HG02610 (cell line): ENCODE data around the gene KRT26.
"Not testable (repeated sequence)": the region's sequence is repeated elsewhere in the genome, so short reads cannot be mapped to it uniquely, and the experiment has no call there.

Experiments
- ATAC-seq: cut with Tn5 transposase; IDR thresholded peaks from one replicate; pipeline ENCODE4 v1.9.1; 2021; ENCODE audit warnings: mild to moderate bottlenecking, moderate library complexity; ENCODE audit not compliant: unreplicated experiment

The KRT26 gene

DNA sequence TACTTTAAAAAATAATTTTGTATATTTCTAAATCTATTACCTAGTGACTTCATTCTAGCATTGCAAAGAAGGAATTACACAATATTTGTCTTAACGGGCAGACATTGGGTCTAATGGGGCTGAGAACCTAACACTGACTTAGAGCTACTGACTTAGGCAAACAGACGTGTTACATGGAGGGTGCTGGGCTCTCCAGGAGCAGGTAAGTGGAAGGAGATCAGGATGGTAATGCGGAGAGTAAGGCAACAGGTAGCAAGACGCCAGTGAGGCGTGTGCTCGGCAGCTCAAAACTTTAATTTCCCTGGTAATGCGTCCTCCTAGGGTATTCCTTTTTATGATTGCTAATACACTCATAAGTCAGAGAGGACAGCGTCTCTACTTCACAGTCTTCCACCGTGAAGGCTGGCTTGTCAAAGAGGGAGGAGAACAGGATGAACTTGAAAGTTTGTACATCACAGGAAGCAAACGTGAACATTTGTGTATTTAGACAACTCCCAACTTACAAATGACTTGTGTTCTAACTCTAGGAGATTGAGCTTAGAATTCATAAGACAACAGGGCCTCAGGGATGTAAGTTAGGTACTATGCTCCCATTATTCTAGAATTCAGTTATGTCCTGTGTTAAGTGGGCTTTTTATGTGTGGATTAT lies 23.1 kb upstream of the KRT26 start:
- no peak for ATAC-seq

DNA sequence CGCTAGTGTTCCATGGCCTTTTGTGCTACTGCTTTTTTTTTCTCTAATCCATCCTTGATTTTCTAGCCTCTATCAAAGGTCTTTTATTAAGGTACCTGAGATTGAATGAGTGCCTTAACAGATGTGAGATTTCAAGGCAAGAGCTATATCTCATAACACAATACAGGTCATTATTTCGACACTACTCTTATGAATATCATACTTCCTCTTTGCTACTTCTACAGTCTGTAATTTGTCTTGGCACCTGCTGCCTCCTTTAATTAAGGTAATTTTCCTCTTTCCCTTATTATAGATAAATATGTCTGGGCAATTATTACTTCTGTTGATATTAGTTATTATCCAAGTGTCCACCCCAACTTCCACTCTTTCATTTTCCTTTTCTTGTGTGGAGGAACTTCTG lies 22.5 kb upstream of the KRT26 start:
- ATAC-seq, result no peak

DNA sequence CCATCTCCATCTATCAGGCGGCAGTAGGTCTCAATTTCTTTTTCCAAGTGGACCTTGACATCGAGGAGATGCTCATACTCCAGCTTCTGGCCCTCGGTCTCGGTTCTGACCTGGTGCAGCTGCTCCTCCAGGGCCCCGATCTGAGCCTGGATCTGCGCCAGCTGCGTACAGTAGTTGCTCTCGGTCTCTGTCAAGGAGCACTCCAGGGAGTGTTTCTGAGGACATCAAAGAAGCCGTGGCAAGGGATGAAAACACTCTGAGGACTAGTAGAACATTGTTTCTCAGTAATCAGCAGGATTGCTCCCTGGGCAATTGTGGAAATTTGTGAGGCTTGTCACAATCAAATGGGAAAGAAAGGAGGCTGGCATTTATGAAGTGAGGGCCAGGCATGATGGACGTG lies 21.8 kb upstream of the KRT26 start:
- ATAC-seq, result no peak

DNA sequence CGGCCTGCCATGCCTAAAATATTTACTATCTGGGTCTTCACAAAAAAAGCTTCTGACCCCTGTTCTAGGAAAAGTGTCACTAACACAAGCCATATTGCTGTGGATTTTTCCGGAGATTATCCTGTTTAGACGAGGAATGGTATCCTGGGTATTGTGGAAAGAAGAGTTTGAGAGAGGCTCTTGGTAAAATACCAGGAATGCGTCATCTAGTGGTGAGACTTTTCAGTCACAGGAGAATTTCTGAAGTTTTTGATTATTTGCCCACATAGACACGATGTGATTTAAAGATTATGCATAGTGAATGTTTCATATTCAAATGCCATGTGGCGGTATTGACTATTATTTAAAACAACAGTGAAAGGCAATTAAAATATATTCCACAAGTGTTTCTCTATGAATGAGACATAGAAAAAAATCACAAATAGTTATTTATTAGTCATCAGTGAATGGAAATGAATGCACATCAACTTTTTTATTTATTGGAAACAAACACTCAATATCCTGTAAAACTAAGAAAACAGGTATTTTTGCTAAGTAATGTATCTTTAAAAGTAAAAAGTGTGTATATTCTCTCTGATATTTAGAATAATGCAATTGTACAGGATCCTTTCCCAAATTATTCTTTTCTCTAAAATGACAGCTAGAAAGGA lies 19.9 kb upstream of the KRT26 start:
- ATAC-seq, result no peak

DNA sequence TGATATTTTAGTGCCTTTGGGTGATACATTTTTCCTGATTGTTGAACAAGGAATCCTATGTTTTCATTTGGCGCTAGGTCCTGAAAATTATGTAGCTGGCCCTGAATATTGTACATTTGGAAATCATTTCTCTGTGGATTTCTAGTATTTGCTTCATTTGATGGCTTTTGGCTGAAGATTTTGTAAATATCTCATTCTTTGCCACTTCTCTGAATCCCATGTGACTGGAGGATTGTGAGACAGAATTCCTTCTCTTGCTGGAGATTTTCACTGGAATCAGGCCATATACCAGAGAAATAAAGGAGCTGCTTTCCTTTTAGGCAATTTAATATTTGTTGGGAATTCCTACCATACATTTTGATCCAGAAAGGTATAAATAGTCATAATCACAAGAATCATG lies 19.1 kb upstream of the KRT26 start:
- no peak for ATAC-seq

DNA sequence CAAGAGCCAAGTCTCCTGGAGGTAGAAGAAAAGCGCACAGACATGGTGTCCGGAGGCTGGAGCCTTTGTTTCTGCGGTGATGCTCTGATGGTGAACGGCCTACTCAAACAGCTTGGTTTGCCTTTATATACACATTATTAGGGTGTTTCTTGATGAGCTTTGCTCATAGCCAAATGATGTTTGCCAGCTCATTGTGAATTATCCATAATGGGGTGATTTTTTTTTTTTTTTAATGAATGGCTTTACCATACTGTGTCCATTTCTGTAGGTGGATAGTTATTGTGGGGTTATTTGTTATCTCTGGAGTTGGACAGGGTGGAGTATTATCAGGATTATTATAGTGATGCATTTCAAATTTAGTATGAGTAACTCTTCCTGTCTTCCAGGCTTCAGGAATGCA lies 10.4 kb upstream of the KRT26 start, which contains the start of gene KRT27:
TSS of gene KRT27 (minus strand) at position 101 of the 400 bp plus-strand sequence. CDS start at position 44, 57 bp downstream.
- no peak for ATAC-seq

DNA sequence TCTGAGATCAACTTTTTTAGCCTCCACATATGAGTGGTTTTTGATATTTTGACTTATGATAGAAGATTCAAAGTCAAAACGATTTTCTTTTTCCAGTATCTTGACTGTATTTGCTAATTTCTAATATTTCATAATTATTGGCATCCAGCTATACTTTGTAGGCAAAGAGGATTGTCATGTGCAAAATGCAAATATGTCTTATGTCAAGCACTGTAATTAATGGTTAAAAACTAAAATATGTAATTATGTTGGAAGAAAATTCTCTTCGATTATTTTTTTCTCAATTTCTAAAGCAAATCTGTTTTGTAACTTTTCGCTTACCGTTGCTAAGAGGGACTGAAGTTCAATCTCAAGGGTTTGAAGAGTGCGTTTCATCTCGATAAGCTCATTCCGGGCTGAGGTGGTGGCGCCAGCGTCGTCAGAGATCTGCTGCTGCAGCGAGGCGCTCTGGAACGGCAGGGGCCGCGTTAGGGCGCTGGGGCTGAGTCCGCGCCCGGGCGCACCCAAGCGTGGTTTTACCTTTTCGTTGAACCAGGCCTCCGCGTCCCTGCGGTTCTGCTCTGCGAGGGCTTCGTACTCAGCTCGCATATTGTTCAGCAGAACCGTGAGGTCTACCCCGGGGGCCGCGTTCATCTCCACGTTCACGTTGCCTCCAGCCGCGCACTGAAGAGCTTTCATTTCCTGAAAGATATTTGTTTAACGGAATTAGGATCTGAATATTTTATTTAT lies 7.3 kb upstream of the KRT26 start:
- ATAC-seq, result no peak

DNA sequence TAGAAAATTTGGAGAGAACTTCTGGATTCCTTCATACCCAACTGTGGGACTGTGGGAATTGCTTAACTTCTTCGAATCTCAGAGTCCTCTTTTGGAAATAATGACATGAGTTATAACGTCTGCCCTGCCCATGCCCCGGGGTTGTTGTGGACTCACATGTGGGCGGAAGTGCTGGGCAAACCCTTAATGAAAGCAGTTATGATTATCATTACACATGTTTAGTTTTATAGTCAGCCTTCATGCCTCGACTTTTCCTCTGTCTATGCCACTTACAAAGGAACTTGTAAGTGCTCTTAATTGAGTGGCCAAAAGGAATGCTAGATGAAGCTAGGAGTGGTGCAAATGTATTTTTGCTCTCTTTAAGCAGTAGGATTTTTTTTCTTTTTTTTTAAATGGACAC lies 6.5 kb upstream of the KRT26 start:
- ATAC-seq, result no peak

DNA sequence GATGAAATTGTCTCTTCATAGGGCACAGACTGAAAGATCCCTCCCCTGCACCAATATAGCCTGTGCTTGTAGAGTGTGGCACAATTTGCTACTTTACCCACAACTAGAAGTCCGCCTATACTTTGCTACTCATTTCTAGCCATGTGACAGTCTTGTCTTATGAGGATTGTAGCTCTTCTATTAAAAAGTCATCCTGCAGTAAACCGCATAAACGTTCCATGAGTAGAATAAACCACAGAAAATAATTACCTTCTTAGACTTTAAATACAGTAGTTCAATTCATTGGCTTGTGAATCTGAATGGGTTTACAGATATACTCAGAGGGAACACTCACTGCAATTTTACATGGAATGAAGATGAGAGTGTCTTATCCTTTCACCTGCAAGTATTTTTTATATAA lies 6.0 kb upstream of the KRT26 start:
- no peak for ATAC-seq

DNA sequence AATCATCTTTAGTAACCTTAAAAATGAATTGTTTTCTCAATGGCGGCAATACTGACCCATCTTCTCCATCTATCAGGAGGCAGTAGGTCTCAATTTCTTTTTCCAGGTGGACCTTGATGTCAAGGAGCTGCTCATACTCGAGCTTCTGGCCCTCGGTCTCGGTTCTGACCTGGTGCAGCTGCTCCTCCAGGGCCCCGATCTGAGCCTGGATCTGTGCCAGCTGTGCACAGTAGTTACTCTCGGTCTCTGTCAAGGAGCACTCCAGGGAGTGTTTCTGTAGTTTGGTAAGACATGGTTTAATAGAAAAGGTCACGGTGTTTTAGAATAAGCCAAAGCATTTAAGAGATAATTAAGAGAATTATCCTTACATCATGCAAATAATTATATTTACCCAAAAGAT lies 5.5 kb upstream of the KRT26 start:
- ATAC-seq, result no peak

DNA sequence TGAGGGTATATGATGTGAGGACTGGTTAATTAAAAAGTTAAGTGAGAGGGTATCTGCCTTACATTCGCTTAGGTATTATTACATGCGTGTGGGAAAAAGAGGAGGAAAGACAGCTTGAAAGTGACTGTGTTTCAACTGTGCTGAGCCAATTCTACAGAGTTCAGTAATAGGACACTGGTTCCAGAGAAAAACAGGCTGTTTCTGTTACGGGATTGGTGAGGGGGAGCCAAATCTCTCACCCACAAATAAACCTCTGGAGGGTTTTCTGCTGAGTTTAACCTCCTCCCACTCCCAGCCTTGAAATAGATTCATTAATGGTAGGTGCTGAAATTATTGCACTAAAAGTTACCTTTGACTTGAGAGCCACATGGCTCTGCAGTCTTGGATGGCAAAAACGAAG lies 3.9 kb upstream of the KRT26 start:
- ATAC-seq, result no peak

DNA sequence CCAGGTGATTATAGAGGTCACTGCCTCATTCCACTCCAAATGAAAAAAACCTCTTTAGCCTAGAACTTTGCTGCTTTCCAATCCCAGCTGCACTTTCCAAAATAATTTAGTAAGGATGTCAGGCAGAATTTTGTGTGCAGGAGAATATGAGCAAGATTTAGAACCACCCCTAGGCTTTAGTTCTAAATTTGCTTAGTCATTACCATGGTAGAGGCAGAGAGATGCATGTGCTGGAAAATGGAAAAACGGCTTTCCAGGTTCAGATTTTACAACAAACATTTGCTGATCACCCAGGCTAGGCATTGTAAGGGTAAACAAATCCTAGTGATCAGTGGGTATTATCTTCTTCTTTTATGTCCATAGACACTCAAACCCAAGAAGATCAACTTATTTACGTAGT lies 6.3 kb downstream of the KRT26 start:
- ATAC-seq, result no peak

DNA sequence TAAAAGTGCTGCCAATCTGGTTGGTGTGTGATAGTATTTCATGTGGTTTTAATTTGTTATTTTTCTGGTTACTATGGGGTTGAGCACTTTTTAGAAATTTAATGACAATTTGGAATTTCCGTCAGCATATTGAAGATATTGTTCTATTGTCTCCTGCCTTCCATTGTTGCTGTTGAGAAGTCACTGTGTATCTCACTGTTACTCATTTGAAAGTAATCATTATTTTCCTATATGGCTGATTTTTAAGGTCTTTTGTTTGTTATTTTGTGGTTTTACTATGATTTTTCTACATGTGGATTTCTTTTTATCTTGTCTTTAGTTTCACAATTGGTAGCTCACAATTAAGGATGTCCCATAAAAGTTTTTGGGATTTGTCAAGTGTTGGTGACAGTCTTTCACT lies 8.2 kb downstream of the KRT26 start:
- ATAC-seq, result no peak

DNA sequence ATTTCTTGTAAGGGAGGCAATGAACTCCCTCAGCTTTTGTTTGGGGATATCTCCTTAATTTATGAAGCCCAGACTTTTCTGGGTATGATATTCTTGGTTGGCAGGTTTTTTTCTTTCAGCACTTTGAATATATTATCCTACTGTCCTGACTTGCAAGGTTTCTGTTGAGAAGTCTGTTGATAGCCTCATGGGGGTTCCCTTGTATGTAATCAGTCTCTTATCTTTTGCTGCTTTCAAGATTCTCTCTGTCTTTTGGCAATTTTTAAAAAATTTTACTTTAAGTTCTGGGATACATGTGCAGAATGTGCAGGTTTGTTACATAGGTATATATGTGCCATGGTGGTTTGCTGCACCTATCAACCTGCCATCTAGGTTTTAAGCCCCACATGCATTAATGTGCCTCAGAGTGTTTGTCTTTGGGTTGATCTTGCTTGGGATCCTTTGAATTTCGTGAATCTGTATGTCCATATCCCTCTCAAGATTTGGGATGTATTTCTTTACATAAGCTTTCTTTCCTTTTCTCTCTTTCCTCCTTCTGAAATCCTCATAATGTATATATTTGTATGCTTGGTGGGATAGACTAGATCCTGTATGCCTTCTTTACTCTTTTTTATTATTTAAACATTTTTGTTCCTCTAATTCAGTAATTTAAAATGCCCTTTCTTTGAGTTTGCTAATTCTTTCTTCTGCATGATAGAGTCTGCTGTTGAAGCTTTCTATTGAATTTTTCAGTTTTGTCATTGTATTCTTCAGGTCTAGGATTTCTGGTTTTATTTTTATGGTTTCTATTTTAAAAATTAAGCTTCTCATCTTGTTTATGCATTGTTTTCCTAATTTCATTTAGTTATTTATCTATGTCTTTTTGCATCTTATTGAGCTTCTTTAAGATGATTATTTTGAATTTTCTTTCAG lies 11.6 kb downstream of the KRT26 start:
- no peak for ATAC-seq

DNA sequence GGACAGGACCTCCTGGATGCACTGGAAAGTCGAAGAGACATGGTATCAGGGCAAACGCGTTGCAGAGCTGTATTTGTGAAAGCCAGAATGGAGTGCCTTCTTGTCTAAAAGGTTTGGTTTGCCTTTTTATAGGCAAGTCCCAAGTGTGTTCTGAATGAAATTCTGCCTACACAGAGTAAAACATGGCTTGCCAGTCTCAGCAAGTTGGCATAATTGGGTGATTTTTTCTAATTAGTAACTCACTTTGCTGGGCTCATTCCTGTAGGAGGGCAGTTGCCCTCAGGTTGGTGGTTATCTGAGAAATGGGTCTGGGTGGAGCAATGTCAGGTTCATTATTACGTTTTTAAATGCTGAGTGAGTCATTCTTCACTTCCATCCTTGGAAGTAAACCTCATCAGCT lies 16.8 kb downstream of the KRT26 start, which contains the start of gene KRT25:
TSS of gene KRT25 (minus strand) at position 101 of the 400 bp plus-strand sequence. CDS start at position 41, 60 bp downstream.
- ATAC-seq, result no peak

DNA sequence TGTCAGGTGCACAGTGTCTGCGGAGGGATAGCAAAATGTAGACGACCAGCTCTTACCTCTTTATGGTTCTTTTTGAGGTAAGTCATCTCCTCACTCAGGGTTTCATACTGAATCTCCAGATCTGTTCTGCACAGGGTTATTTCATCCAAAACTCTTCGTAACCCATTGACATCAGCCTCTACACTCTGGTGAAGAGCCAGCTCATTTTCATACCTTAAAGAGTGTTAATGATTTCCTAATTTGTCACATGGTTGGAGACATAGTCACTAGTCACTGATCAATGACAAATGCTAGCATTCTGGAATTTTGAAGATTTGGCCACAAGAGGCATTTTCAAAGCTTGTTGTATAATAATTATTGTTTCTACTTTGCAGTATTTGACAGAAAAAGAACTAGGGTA lies 18.2 kb downstream of the KRT26 start:
- no peak for ATAC-seq

DNA sequence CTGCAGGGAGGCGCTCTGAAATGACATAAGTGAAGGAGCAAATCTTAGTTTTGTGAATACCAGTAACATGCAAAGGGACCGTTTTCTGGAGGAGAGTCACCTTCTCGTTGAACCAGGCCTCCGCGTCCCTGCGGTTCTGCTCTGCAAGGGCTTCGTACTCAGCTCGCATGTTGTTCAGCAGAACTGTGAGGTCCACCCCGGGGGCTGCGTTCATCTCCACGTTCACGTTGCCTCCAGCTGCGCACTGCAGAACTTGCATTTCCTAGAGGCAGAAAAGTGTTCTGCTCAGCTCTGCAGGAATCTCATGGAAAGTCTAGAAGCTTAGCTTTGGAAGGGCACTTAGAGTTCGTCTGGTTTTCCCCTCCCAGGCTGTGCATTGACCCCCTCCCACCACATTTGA lies 20.9 kb downstream of the KRT26 start:
- ATAC-seq, result no peak

DNA sequence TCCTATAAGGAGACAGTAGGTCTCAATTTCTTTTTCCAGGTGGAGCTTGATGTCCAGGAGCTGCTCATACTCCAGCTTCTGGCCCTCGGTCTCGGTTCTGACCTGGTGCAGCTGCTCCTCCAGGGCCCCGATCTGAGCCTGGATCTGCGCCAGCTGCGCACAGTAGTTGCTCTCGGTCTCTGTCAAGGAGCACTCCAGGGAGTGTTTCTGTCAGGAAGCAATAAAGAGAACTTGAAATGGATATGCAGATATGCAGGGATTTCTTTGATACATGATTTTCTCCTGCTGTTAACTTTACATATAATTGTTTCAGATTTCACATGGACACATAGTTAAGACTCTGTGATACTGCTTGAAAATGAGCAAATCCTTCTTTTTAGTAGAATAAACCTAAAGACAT lies 21.6 kb downstream of the KRT26 start:
- ATAC-seq, result no peak

DNA sequence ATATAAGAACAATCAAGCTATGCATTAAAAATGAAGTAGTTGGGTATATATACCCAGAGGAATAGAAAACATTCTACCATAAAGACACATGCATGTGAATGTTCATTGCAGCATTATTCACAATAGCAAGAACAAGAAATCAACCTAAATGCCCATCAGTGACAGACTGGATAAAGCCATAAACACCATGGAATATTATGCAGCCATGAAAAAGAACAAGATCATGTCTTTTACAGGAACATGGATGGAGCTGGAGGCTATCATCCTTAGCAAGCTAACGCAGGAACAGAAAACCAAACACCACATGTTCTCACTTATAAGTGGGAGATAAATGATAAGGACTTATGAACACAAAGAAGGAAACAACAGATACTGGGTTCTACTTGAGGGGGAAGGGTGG lies 23.3 kb downstream of the KRT26 start:
- ATAC-seq, result not testable (repeated sequence)

DNA sequence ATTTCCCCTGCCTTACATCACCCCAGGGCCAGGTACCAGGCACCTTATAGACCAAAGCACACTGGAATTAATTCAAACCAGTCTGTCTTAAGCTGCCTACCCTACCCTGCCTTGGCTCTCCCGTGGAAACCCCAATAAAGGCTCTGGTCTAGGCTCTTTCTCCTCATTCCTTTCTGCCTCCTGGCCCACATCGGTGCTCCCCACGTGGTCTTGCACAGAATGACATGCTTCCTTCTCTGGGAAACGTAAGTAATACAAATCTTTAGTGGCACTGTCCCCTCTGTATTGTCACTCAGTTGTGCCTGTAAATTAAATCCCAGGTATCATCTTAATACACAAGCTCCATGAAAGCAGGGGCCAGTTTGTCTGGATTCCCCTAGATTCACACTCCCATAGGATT lies 33.4 kb downstream of the KRT26 start:
- no peak for ATAC-seq

DNA sequence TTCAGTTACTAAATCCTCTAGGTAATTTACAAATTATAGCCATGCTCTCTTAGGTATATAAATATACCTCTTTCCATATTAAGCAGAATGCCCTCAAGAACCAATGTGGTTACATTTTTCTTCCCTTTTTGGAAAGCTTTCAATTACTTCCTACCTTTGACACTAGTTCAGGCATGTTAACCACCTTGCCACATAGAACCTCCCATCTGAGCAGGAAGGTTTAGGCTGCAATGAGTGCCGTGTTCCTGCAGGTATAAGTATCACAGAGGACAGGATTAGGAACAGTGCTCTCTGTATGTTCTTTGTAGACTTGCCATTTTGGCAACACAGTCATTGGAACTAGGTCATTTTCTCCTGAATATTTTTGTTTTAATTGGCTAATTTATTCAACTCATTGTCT lies 37.0 kb downstream of the KRT26 start:
- no peak for ATAC-seq
